ENCODE results near the gene SBF2.

GRCh38 chr11:10319702-10320558 is 25.9 kb upstream of the SBF2 start:
- no peak for TF ChIP-seq POLR2A (IDR thresholded peaks at IDR 0.05)
- TF ChIP-seq CTCF (IDR thresholded peaks at IDR 0.05), result no peak

Measured in esophagus squamous epithelium (tissue), 4 donors.